ENCODE data around the gene KCNF1.

Gene KCNF1

GRCh38 chr2:10924441-10924840, 12.7 kb downstream of the KCNF1 start:
- TF ChIP-seq POLR2AphosphoS5 (IDR thresholded peaks at IDR 0.05; ENCODE audit: low read depth, low read length): no peak
- no peak for TF ChIP-seq TAF1 (IDR thresholded peaks at IDR 0.05; ENCODE audit: borderline replicate concordance, insufficient read depth, low read length)
- TF ChIP-seq, protein P1, sequence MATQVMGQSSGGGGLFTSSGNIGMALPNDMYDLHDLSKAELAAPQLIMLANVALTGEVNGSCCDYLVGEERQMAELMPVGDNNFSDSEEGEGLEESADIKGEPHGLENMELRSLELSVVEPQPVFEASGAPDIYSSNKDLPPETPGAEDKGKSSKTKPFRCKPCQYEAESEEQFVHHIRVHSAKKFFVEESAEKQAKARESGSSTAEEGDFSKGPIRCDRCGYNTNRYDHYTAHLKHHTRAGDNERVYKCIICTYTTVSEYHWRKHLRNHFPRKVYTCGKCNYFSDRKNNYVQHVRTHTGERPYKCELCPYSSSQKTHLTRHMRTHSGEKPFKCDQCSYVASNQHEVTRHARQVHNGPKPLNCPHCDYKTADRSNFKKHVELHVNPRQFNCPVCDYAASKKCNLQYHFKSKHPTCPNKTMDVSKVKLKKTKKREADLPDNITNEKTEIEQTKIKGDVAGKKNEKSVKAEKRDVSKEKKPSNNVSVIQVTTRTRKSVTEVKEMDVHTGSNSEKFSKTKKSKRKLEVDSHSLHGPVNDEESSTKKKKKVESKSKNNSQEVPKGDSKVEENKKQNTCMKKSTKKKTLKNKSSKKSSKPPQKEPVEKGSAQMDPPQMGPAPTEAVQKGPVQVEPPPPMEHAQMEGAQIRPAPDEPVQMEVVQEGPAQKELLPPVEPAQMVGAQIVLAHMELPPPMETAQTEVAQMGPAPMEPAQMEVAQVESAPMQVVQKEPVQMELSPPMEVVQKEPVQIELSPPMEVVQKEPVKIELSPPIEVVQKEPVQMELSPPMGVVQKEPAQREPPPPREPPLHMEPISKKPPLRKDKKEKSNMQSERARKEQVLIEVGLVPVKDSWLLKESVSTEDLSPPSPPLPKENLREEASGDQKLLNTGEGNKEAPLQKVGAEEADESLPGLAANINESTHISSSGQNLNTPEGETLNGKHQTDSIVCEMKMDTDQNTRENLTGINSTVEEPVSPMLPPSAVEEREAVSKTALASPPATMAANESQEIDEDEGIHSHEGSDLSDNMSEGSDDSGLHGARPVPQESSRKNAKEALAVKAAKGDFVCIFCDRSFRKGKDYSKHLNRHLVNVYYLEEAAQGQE (IDR thresholded peaks at IDR 0.05; ENCODE audit: insufficient read depth in 1 of 2, low read depth in 2 of 2, low read length in 2 of 2): no peak
- TF ChIP-seq FOXP2 (optimal IDR thresholded peaks at IDR 0.05; ENCODE audit: borderline replicate concordance, extremely low read depth, extremely low read length, insufficient read depth): no peak
- no peak for TF ChIP-seq SIN3A (IDR thresholded peaks at IDR 0.05; ENCODE audit: borderline replicate concordance, insufficient read depth, low read length)

DNA sequence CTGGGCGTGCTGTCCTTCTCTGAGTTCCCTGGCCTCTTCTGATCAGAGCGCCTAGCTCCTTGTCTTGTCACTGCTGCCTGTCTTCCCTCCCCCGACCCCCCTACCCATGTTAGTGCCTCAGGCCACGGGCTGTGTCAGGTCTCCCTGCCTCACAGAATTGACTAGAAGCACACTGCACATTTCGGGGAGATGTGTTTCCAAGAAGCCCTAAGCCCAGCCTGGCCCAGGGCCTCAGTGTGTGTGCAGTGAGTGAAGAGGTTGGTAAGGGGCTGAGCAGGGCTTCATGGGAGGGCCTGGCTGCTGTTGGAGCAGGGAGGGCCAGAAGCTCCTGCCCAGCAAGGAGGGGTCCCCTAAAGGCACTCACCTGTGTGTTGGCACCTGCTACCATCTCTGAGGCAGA, 13.1 kb downstream of the KCNF1 start:
- TF ChIP-seq FOXP2 (optimal IDR thresholded peaks at IDR 0.05; ENCODE audit: borderline replicate concordance, extremely low read depth, extremely low read length, insufficient read depth) (no peak), POLR2AphosphoS5 (IDR thresholded peaks at IDR 0.05; ENCODE audit: low read depth, low read length) (no peak), TAF1 (IDR thresholded peaks at IDR 0.05; ENCODE audit: borderline replicate concordance, insufficient read depth, low read length) (no peak), SIN3A (IDR thresholded peaks at IDR 0.05; ENCODE audit: borderline replicate concordance, insufficient read depth, low read length) (no peak)
- TF ChIP-seq, protein P1 (IDR thresholded peaks at IDR 0.05; ENCODE audit: insufficient read depth in 1 of 2, low read depth in 2 of 2, low read length in 2 of 2): no peak

DNA sequence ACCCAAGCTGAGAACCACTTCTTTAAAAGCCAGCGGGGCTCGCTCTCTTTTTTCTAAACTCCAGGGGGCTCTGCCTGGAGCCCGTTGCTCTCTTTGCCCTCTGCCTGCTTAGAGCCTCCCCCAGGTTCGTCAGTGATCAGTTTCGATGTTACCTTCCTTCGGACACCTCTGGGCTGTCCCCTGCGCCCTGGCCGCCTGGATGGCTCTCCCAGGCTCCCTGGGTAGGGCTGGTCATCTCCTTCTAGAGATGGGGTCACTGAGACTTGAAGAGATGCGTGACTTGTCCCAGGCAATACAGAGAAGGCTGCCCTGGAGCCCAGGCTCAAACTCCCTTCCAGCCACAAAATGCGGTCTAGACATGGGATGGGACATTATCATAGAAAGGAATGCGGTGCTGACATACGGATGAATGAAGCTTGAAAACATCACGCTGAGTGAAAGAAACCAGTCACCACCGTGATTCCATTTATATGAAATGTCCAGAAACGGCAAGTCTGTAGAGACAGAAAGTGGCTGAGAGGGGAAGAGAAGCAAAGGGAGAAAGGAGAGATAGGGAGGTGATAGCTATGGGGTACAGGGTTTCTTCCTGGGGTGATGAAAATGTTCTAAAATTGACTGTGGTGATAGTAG, 14.6 kb downstream of the KCNF1 start:
- TF ChIP-seq POLR2AphosphoS5 (IDR thresholded peaks at IDR 0.05; ENCODE audit: low read depth, low read length): no peak
- TF ChIP-seq, protein P1 (IDR thresholded peaks at IDR 0.05; ENCODE audit: insufficient read depth in 1 of 2, low read depth in 2 of 2, low read length in 2 of 2): no peak
- no peak for TF ChIP-seq SIN3A (IDR thresholded peaks at IDR 0.05; ENCODE audit: borderline replicate concordance, insufficient read depth, low read length)
- no peak for TF ChIP-seq TAF1 (IDR thresholded peaks at IDR 0.05; ENCODE audit: borderline replicate concordance, insufficient read depth, low read length)
- TF ChIP-seq FOXP2 (optimal IDR thresholded peaks at IDR 0.05; ENCODE audit: borderline replicate concordance, extremely low read depth, extremely low read length, insufficient read depth): no peak

GRCh38 chr2:10930721-10931516, 19.2 kb downstream of the KCNF1 start:
- TF ChIP-seq, protein P1 (IDR thresholded peaks at IDR 0.05; ENCODE audit: insufficient read depth in 1 of 2, low read depth in 2 of 2, low read length in 2 of 2): no peak
- TF ChIP-seq FOXP2 (optimal IDR thresholded peaks at IDR 0.05; ENCODE audit: borderline replicate concordance, extremely low read depth, extremely low read length, insufficient read depth) (no peak), SIN3A (IDR thresholded peaks at IDR 0.05; ENCODE audit: borderline replicate concordance, insufficient read depth, low read length) (no peak), POLR2AphosphoS5 (IDR thresholded peaks at IDR 0.05; ENCODE audit: low read depth, low read length) (no peak), TAF1 (IDR thresholded peaks at IDR 0.05; ENCODE audit: borderline replicate concordance, insufficient read depth, low read length) (no peak)
